Transverse colon (tissue), 4 donors: Measurements from ENCODE around the gene IFIT3. TPM values are rescaled to one million over a fixed set of nuclear protein-coding genes. Genes with fewer than 3 reads are reported as not detected.

Source experiments
- DNase-seq: peaks from one replicate; pipeline ENCODE4 v3.0.0-alpha.2; 2019
- H3K27ac ChIP-seq, 4 donors: fragments of 200-600 bp; sonication (generic); 2 replicates each; pipeline ENCODE4 v1.5.1; 2016 to 2018; ENCODE audit warnings: inconsistent platforms in 4 of 4
- H3K27me3 ChIP-seq: fragments of 200-600 bp; sonication (generic); 2 replicates; pipeline ENCODE4 v1.5.1; 2017; ENCODE audit warnings: inconsistent platforms
- H3K36me3 ChIP-seq, 4 donors: fragments of 200-600 bp; sonication (generic); 2 replicates each; pipeline ENCODE4 v1.5.1; 2017 to 2019; ENCODE audit warnings: inconsistent platforms in 4 of 4
- H3K4me1 ChIP-seq, 4 donors: fragments of 200-600 bp; sonication (generic); 2 replicates each; pipeline ENCODE4 v1.5.1; 2017 to 2020; ENCODE audit warnings: inconsistent platforms in 4 of 4
- H3K4me3 ChIP-seq, 4 donors: fragments of 200-600 bp; sonication (generic); 1 replicate in 1 of 4; 2 replicates in 3 of 4; pipeline versions ENCODE4 v1.5.1 to v1.6.1; 2017 to 2019; ENCODE audit warnings: inconsistent platforms in 4 of 4
- H3K9me3 ChIP-seq, 2 donors: fragments of 200-600 bp; sonication (generic); 2 replicates each; pipeline ENCODE4 v1.5.1; 2017 to 2019; ENCODE audit warnings: inconsistent platforms in 2 of 2
- EP300 ChIP-seq: sonication (generic); formaldehyde crosslinking; IDR thresholded peaks from one replicate; pipeline ENCODE4 v1.6.1; 2017; ENCODE audit warnings: antibody characterized with exemption, low read depth
- POLR2A ChIP-seq: fragments of 450-650 bp; IDR thresholded peaks from one replicate; pipeline ENCODE4 v1.6.1; 2016; ENCODE audit warnings: antibody characterized with exemption, mild to moderate bottlenecking, moderate library complexity
- POLR2AphosphoS5 ChIP-seq, 3 donors: sonication (generic); formaldehyde crosslinking; IDR thresholded peaks; one replicate each; pipeline ENCODE4 v1.6.1; 2016; ENCODE audit warnings: antibody characterized with exemption in 3 of 3
- WGBS, 2 donors: methylation state at CpG; one replicate each; pipeline ENCODE4 v1.1.5; 2018; ENCODE audit warnings: low coverage in 1 of 2; 5-methylcytosine and 5-hydroxymethylcytosine counted together
- in situ Hi-C, 4 donors: fragments of 200-750 bp; cut with MboI; loops; one replicate each; pipeline versions ENCODE4 v1.15.0 to v1.15.1; 2017; ENCODE audit warnings: low sequenced_read_pairs in 3 of 4, low pct_ligation_motif_present in 1 of 4, low pct_unique_long_range_greater_than_20kb in 1 of 4
- intact Hi-C: fragments of 100-400 bp; cut with DNase I; formaldehyde crosslinking; loops from one replicate; pipeline ENCODE4 v1.15.1; 2023; ENCODE audit warnings: low total_unique reads
- total RNA-seq, 4 donors: library from RNA; depleted of rRNA; stranded (reverse); fragments of >200 nt; gene quantifications; one replicate each; pipeline ENCODE4 v1.1.0, GENCODE V29; 2016
- TF ChIP-seq, protein P1 (sequence below), 5 experiments: fragments of 200-600 bp in 3 of 5; fragments of 450-650 bp in 2 of 5; sonication (generic) in 3 of 5; IDR thresholded peaks; 1 replicate in 2 of 5; 2 replicates in 3 of 5; pipeline ENCODE4 v1.5.1; 2016 to 2017; ENCODE audit warnings: antibody characterized with exemption in 5 of 5, inconsistent platforms in 3 of 5, mild to moderate bottlenecking in 2 of 5, moderate library complexity in 1 of 5

IFIT3 gene, protein sequence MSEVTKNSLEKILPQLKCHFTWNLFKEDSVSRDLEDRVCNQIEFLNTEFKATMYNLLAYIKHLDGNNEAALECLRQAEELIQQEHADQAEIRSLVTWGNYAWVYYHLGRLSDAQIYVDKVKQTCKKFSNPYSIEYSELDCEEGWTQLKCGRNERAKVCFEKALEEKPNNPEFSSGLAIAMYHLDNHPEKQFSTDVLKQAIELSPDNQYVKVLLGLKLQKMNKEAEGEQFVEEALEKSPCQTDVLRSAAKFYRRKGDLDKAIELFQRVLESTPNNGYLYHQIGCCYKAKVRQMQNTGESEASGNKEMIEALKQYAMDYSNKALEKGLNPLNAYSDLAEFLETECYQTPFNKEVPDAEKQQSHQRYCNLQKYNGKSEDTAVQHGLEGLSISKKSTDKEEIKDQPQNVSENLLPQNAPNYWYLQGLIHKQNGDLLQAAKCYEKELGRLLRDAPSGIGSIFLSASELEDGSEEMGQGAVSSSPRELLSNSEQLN
- 1 to 10 TPM in 2 of 4 donors, under 1 TPM in 1, not detected in 1; 0.20 to 7.8 (median 5.1) TPM for total RNA-seq

DNA sequence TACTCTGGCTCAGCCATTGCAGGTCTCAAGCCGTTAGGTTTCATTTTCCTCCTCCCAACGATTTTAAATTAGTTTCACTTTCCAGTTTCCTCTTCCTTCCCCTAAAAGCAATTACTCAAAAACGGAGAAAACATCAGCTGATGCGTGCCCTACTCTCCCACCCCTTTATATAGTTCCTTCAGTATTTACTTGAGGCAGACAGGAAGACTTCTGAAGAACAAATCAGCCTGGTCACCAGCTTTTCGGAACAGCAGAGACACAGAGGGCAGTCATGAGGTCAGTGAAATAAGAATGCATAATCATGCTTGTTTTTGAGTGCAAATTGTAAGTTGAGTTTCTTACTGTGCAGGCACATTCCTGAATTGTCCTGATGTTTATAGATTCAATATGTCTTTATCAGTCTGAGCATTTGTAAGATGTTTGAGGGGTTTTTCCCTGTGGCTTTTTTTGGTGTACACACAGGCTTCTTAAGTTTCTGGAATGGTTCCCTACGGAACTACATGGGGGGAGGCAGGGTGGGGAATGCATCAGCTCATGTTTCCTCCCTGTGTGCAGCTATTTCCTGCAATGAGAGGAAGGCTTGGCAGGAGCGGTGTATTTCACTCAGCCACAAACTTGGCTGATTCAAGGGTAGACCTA lies at the start of gene IFIT3:
Gene IFIT3, plus strand, starts transcription at position 195 of the 639 bp plus-strand sequence. Its CDS starts 77 bp downstream, at position 272.
- Histone ChIP-seq H3K4me1 (peaks cover under 1 to 38% (median 11%) of the 10 kb centered on the region in 4 donors), H3K27ac (peak within 1 kb of the TSS; percentile 70 to 83 (median 78)), H3K36me3 (no peaks in the 10 kb centered on the region), H3K27me3 (no peaks in the 10 kb centered on the region), H3K4me3 (peak within 1 kb of the TSS in 3 of 4 donors; percentile 34 to 47 (median 37)), H3K9me3 (no peaks in the 10 kb centered on the region)
- peak; percentile 24 for TF ChIP-seq POLR2A
- TF ChIP-seq, protein P1, sequence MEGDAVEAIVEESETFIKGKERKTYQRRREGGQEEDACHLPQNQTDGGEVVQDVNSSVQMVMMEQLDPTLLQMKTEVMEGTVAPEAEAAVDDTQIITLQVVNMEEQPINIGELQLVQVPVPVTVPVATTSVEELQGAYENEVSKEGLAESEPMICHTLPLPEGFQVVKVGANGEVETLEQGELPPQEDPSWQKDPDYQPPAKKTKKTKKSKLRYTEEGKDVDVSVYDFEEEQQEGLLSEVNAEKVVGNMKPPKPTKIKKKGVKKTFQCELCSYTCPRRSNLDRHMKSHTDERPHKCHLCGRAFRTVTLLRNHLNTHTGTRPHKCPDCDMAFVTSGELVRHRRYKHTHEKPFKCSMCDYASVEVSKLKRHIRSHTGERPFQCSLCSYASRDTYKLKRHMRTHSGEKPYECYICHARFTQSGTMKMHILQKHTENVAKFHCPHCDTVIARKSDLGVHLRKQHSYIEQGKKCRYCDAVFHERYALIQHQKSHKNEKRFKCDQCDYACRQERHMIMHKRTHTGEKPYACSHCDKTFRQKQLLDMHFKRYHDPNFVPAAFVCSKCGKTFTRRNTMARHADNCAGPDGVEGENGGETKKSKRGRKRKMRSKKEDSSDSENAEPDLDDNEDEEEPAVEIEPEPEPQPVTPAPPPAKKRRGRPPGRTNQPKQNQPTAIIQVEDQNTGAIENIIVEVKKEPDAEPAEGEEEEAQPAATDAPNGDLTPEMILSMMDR (IDR thresholded peaks at IDR 0.05): peak in 1 of 5 experiments; percentile 11
- TF ChIP-seq EP300: no peak
- peak in 2 of 3 donors; percentile 15 to 39 for TF ChIP-seq POLR2AphosphoS5 (IDR thresholded peaks at IDR 0.05)
- intact Hi-C loops (loop anchor here (5.0 kb wide), 1 partner anchor 64 kb away; the partner anchor contains the start of gene IFIT1), in situ Hi-C loops (no loop called here)
- WGBS, 2 donors: 2% methylated on average over 5 to 7 of the region's 7 CpGs
- peak; percentile 52 for DNase-seq

DNA sequence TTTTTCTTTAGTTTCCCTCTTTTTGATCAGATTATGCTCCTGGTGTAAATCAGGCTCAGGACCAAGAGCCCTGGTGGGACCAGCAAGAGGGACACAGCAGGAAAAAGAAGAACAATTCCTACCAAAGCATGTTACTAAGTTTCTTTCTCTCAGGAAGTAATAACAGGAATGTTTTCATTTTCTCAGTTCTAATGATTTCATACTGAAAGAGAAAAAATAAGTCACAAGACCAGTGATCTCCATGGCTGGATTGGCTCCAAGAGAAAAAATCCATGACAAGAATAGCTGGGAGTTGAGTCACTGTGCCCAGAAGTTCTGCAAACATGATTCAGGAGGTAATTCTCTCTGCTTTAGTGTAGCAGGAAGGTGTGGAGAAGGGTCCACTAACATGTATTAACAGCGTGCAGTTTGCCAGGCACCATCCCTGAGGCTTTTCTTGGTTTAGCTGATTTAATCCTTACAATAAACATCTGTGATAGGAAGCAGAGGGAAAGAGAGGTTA lies 49.7 kb upstream of the IFIT3 start:
- H3K9me3 ChIP-seq: no peaks in the 10 kb centered on the region
- H3K4me3 ChIP-seq: no peak overlapping the region
- H3K27ac ChIP-seq: peak overlapping the region; percentile 68 to 78 (median 74)
- H3K4me1 ChIP-seq: peaks cover 9 to 24% (median 13%) of the 10 kb centered on the region in 4 donors
- DNase-seq: no peak
- intact Hi-C loops: no loop called here
- 62% methylated on average over 1 of the region's 1 CpG; no CpG with 5 or more reads in 1 of the 2 donors for WGBS, 2 donors
- in situ Hi-C loops: no loop called here
- TF ChIP-seq EP300 (no peak), POLR2AphosphoS5 (IDR thresholded peaks at IDR 0.05) (peak; percentile 54 to 59 (median 54))
- no peaks in the 10 kb centered on the region for H3K27me3 ChIP-seq
- H3K36me3 ChIP-seq: no peaks in the 10 kb centered on the region

- DNase-seq: no peak
- Histone ChIP-seq H3K4me1 (peaks cover 13 to 31% (median 18%) of the 10 kb centered on the region in 4 donors), H3K9me3 (no peaks in the 10 kb centered on the region), H3K4me3 (no peak overlapping the region), H3K27ac (peak overlapping the region in 3 of 4 donors; percentile 48 to 78 (median 69)), H3K27me3 (no peaks in the 10 kb centered on the region), H3K36me3 (no peaks in the 10 kb centered on the region)
- TF ChIP-seq POLR2AphosphoS5 (IDR thresholded peaks at IDR 0.05) (no peak), POLR2A (no peak), EP300 (no peak)
- TF ChIP-seq, protein P1 (IDR thresholded peaks at IDR 0.05): no peak
- in situ Hi-C loops: no loop called here
- intact Hi-C loops: no loop called here
Observed at GRCh38 chr10:89278900-89279392, 48.9 kb upstream of the IFIT3 start.

DNA sequence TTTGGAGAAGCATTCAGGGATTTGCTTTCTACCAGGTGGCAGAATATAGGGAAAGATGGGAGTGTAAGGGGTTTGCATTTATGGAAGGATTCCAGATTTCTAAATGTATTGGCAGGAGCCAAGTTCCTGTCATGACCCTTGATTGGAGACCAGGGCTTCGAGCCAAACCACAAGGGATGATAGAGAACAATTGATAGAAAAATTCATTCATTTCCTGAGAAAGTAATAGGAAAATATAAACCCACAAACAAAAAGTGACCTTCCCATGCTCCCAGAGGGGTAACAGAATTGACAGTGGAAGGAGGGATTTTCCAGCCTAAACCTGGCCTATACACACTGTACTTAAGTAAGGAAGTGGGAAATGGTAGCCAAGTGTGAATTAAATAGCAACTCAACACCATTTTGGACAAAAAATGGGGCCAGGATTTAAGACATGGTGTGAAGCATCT lies 48.4 kb upstream of the IFIT3 start:
- in situ Hi-C loops (no loop called here), intact Hi-C loops (no loop called here)
- H3K4me3 ChIP-seq: no peak overlapping the region
- no peaks in the 10 kb centered on the region for H3K36me3 ChIP-seq
- H3K27ac ChIP-seq: peak overlapping the region in 2 of 4 donors; percentile 48 to 78
- peaks cover 17 to 34% (median 20%) of the 10 kb centered on the region in 4 donors for H3K4me1 ChIP-seq
- H3K9me3 ChIP-seq: no peaks in the 10 kb centered on the region
- no peaks in the 10 kb centered on the region for H3K27me3 ChIP-seq
- 68% methylated on average over 1 of the region's 1 CpG; no CpG with 5 or more reads in 1 of the 2 donors for WGBS, 2 donors
- TF ChIP-seq POLR2A (no peak), POLR2AphosphoS5 (IDR thresholded peaks at IDR 0.05) (no peak), EP300 (no peak)
- TF ChIP-seq, protein P1 (IDR thresholded peaks at IDR 0.05): no peak
- DNase-seq: no peak
